IPS-20b (cell line): ENCODE data around the gene MAP2K5.
"Not testable (repeated sequence)": the region's sequence is repeated elsewhere in the genome, so short reads cannot be mapped to it uniquely, and the experiment has no call there.

ENCODE experiments used
- H3K27ac ChIP-seq: one replicate; pipeline ENCODE4 v1.5.1; 2013; ENCODE audit warnings: low read length
- H3K27me3 ChIP-seq: 2 replicates; pipeline ENCODE4 v1.6.1; 2013; ENCODE audit warnings: mild to moderate bottlenecking, low read length, inconsistent platforms; ENCODE audit not compliant: insufficient read depth
- H3K36me3 ChIP-seq: 2 replicates; pipeline ENCODE4 v1.6.1; 2013; ENCODE audit warnings: low read depth, mild to moderate bottlenecking, inconsistent platforms, low read length, moderate library complexity; ENCODE audit not compliant: insufficient read depth
- H3K4me1 ChIP-seq: 2 replicates; pipeline ENCODE4 v1.6.1; 2013; ENCODE audit warnings: mild to moderate bottlenecking, control low read depth, inconsistent platforms, low read length, moderate library complexity; ENCODE audit not compliant: insufficient read depth
- H3K4me3 ChIP-seq: 2 replicates; pipeline ENCODE4 v1.5.1; 2013; ENCODE audit warnings: mild to moderate bottlenecking, low read length, inconsistent platforms
- H3K9ac ChIP-seq: 2 replicates; pipeline ENCODE4 v1.6.1; 2013; ENCODE audit warnings: low read depth, mild to moderate bottlenecking, inconsistent platforms, low read length, moderate library complexity
- H3K9me3 ChIP-seq: 2 replicates; pipeline ENCODE4 v1.6.1; 2013; ENCODE audit warnings: mild to moderate bottlenecking, low read depth, low read length, inconsistent platforms; ENCODE audit not compliant: insufficient read depth

MAP2K5 gene

DNA sequence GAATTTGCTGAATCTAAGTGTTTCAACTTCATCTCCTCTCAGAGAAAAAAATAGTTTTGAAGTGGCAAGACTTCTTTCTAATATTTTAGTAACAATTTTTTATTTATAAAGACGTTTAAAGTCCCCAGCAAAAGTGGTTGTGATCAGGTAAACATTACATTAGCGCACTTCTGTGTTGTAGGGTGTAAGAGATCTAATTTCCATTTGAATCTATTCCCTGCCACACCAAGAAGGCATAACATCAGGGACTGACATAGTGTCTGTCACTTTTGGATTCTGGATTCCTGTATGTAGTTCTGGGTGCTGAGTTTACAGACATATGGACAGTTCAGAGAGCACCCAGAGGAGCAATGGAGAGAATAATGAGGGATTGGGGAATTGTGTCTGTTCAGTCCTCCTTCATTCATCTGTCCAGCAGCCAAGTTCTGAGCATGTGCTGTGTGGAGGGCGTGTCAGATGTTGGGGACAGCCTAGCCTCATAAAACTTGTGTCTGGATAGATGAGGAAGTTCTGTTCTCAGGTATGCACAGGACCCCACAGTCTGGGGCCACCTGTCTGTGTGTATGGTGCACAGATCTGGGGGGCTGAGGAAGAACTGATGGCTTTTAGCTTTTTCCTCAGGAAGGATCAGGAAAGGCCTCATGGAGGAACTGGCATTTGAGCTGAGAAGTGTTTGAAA, 65.6 kb downstream of the MAP2K5 start:
- Histone ChIP-seq H3K27me3 (no peaks in the 10 kb centered on the region), H3K4me3 (no peak overlapping the region), H3K36me3 (no peaks in the 10 kb centered on the region), H3K27ac (no peak overlapping the region), H3K9me3 (no peaks in the 10 kb centered on the region), H3K4me1 (0 out of 2 replicates have a peak, but pooled peaks cover 2% of the 10 kb centered on the region), H3K9ac (no peak overlapping the region)

DNA sequence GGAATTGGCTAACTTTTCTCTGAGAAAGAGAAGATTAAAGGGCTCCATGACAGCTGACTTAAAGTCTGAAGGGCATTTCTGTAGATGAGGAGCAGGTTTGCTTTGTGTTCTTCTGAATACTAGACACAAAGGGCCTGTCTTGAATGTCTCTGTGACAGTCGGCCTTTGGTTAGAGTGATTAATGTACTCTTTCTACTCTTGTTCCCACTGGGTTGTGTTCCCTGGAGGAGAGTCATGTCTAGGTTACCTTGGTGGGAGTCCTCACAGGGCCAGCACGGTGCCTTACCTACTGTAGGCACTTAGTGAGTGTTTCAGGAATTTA, 66.1 kb downstream of the MAP2K5 start:
- H3K36me3 ChIP-seq = no peaks in the 10 kb centered on the region
- H3K4me1 ChIP-seq = 0 out of 2 replicates have a peak, but pooled peaks cover 2% of the 10 kb centered on the region
- no peak overlapping the region for H3K9ac ChIP-seq

DNA sequence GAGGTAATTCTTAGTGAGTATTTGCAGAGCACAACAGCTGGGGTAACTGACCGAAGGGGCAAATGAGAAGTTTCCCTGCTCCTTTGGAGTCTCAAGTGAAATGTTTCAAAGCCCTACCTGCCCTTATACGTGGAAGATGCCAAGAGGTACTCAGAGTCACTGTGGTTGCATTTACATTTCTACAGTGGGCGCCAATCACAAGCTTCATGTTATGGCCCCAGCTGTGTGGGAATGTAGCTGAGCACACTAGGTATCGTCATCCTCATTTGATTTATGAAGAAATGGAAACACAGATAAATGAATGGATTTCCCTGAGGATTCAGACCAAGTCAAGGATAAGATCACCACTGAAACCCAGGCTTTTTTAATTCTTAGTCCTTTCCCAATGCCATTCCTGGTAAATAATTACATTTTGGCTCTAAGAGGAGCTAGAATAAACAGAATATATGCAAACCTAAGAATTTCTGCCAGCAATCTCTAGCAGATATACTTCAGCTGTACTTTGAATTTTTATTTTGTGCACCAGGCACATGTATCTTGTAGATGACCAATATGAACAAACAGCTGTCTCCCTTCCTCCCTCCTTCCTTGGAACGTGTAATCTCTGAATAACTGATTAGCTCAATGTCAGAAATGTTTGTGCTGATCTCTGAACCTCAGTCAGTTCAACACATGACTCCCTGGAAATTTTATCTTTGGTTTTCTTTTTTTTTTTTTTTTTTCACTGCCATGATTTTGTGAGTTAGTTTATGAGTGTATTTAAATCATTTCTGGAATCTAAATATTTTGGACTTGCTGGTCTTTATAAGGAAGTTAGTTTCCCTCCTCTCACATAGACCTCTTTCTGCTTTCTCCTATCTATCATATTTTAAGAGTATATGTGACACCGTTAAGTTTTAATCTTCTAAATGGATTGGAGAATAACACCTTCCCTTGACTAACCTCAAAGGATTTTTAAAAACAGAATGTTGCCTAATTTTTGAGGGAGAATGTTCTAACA, 69.2 kb downstream of the MAP2K5 start:
- Histone ChIP-seq H3K4me1 (0 out of 2 replicates have a peak, but pooled peaks cover 2% of the 10 kb centered on the region), H3K9me3 (no peaks in the 10 kb centered on the region), H3K9ac (no peak overlapping the region), H3K4me3 (no peak overlapping the region), H3K27me3 (no peaks in the 10 kb centered on the region), H3K36me3 (no peaks in the 10 kb centered on the region), H3K27ac (no peak overlapping the region)

More for the DNA sequence above, 66.1 kb downstream of the MAP2K5 start:
- no peaks in the 10 kb centered on the region for H3K9me3 ChIP-seq
- no peaks in the 10 kb centered on the region for H3K27me3 ChIP-seq
- H3K27ac ChIP-seq = no peak overlapping the region
- no peak overlapping the region for H3K4me3 ChIP-seq

DNA sequence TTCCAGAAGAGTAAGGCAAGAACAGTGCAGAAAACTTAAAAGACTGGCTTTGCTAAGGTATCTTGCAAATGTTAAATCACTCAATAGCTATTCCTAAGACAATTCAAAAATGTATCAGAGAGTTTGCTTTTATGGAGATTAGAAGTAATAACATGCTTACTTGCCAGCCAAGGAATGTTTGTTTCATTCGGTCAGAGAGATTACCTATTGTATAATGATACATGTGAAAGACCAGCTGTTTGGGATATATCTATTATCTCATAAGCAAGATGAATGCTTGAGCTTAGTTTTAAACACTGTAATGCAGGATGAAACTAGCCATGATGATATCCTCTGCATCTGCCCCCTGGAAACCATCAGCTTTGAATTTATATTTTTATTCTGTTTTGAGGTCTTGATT, 70.7 kb downstream of the MAP2K5 start:
- H3K9ac ChIP-seq = no peak overlapping the region
- no peak overlapping the region for H3K4me3 ChIP-seq
- H3K27ac ChIP-seq = no peak overlapping the region
- no peaks in the 10 kb centered on the region for H3K9me3 ChIP-seq
- no peaks in the 10 kb centered on the region for H3K36me3 ChIP-seq
- H3K27me3 ChIP-seq = no peaks in the 10 kb centered on the region
- 0 out of 2 replicates have a peak, but pooled peaks cover 2% of the 10 kb centered on the region for H3K4me1 ChIP-seq

DNA sequence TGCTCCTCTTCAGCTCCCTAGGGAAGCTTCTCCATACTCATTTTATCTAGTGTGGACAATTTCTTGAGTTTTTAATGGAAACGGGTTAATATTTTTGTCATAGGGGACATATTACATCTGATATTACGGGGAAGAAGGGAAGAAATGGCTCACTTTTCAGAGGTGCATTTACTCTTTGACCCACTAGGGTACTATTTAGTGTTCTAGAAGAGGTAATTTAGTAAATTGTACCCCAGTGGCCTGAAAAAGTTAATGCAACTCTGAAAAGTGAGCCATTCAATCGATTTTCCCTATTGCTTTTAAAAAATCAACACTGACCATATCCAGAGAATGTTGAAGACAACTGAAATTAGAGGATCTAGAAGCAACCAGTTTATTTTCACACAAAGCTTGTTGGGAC, 71.2 kb downstream of the MAP2K5 start:
- Histone ChIP-seq H3K36me3 (no peaks in the 10 kb centered on the region), H3K4me1 (0 out of 2 replicates have a peak, but pooled peaks cover 2% of the 10 kb centered on the region), H3K9me3 (no peaks in the 10 kb centered on the region), H3K9ac (no peak overlapping the region), H3K27ac (no peak overlapping the region), H3K27me3 (no peaks in the 10 kb centered on the region), H3K4me3 (no peak overlapping the region)

DNA sequence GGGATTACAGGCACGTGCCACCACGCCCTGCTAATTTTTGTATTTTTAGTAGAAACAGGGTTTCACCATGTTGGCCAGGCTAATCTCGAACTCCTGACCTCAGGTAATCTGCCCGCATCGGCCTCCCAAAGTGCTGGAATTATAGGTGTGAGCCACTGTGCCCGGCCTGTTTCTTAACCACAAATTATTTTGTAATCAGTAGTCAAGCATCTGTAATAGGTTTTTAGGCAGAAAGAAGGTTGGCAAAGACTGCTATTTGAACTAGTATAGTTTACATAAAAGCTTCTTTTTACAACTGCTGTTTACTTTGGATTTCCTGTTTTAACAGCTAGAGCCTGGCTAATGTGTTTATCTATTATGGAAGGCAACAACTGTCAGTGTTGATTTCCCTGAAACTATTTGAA, 72.6 kb downstream of the MAP2K5 start:
- not testable (repeated sequence) for H3K27me3 ChIP-seq, H3K9ac ChIP-seq, H3K36me3 ChIP-seq, H3K4me1 ChIP-seq, H3K27ac ChIP-seq, H3K9me3 ChIP-seq, H3K4me3 ChIP-seq

DNA sequence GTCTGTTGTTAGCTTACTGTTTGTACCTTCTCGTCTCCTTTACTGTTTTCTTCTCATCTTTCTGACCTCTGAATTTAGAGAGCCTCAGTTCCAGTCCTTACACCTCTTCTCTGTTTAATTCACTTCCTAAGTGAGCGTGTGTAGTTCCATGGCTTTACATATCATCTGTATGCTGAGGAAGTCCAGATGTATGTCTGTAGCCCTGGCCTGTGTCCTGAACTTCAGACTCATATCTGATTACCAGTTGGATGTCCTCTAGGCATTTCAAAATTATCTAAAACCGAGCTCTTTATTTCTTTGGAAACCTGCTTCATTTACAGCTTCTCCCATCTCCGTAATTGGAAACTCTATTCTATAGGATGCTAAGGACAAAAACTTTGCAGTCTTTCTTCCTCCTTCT, 75.8 kb downstream of the MAP2K5 start:
- Histone ChIP-seq H3K9ac (no peak overlapping the region), H3K9me3 (no peaks in the 10 kb centered on the region), H3K4me1 (no peaks in the 10 kb centered on the region), H3K36me3 (no peaks in the 10 kb centered on the region), H3K27me3 (no peaks in the 10 kb centered on the region), H3K4me3 (no peak overlapping the region), H3K27ac (no peak overlapping the region)

DNA sequence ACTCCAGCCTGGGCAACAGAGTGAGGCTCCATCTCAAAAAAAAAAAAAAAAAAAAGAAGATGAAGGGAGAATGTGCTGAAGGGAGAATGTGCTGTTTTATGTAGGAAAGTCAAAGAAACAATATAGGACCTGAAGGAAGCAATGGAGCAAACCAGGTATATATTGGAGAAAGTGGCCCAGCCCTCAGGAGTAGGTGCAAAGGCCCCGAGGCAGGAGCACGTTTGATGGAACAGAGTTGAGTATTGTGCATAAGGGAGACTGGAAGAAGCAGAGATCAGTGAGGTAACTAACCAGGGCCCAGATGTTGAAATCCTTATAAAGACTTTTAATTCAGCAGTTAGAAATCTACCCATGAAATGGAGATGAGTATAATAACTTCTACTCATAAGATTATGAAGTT, 79.6 kb downstream of the MAP2K5 start:
- Histone ChIP-seq H3K27ac (no peak overlapping the region), H3K4me3 (no peak overlapping the region), H3K36me3 (no peaks in the 10 kb centered on the region), H3K9ac (no peak overlapping the region), H3K27me3 (no peaks in the 10 kb centered on the region), H3K9me3 (no peaks in the 10 kb centered on the region), H3K4me1 (no peaks in the 10 kb centered on the region)

DNA sequence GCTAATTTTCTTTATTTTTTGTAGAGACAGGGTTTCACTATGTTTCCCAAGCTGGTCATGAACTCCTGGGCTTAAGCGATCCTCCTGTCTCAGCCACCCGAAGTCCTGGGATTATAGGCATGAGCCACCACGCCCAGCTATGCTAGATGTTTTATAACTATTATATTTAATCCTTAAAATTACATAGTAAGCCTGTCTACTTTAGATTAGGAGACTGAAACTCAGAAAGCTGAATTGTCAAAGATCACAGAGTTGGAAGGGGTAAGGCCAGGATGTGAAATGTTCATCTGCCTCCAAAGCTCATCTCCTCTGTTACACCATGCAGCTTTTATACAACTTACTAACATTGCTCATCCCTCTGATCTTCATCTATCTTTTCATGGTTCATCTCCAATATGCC, 89.8 kb downstream of the MAP2K5 start:
- no peaks in the 10 kb centered on the region for H3K27me3 ChIP-seq
- H3K4me3 ChIP-seq = no peak overlapping the region
- no peak overlapping the region for H3K27ac ChIP-seq
- H3K36me3 ChIP-seq = no peaks in the 10 kb centered on the region
- H3K9me3 ChIP-seq = peaks cover 7% of the 10 kb centered on the region
- H3K9ac ChIP-seq = no peak overlapping the region
- peaks cover 8% of the 10 kb centered on the region for H3K4me1 ChIP-seq

DNA sequence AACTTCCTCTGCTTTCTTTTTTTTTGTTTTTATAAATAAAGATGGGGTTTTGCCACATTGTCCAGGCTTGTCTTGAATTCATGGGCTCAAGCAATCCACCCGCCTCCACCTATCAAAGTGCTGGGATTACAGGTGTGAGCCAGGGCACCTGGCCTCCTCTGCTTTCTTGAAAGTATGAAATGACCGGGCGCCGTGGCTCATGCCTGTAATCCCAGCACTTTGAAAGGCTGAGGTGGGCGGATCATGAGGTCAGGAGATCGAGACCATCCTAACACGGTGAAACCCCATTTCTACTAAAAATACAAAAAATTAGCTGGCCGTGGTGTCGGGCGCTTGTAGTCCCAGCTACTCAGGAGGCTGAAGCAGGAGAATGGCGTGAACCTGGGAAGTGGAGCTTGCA, 93.4 kb downstream of the MAP2K5 start:
- H3K36me3 ChIP-seq, H3K9me3 ChIP-seq, H3K9ac ChIP-seq, H3K27me3 ChIP-seq, H3K27ac ChIP-seq, H3K4me3 ChIP-seq, H3K4me1 ChIP-seq: not testable (repeated sequence)

DNA sequence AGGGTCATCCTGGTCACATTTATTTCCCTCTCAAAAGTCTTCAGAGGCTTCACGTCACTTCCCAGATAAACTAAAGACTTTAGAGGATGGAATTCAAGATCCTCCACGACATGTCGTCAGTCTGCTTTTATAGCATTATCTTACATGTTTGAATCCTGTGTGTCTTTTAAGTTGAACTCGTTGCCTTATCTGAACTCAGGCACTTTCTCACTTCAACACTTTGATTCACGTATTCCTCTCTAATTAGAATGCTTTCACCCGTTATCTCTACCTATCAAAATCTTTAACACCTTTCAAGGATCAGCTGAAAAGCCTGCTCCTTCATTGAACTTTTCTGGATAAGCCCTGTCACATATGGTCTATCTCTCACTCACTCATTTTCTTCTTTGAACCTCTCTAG, 97.1 kb downstream of the MAP2K5 start:
- H3K4me3 ChIP-seq = no peak overlapping the region
- no peaks in the 10 kb centered on the region for H3K36me3 ChIP-seq
- H3K27me3 ChIP-seq = no peaks in the 10 kb centered on the region
- H3K9ac ChIP-seq = no peak overlapping the region
- H3K9me3 ChIP-seq = peaks cover 3% of the 10 kb centered on the region
- no peak overlapping the region for H3K27ac ChIP-seq
- H3K4me1 ChIP-seq = peaks cover 2% of the 10 kb centered on the region; the same call in 1 of the 2 replicates

DNA sequence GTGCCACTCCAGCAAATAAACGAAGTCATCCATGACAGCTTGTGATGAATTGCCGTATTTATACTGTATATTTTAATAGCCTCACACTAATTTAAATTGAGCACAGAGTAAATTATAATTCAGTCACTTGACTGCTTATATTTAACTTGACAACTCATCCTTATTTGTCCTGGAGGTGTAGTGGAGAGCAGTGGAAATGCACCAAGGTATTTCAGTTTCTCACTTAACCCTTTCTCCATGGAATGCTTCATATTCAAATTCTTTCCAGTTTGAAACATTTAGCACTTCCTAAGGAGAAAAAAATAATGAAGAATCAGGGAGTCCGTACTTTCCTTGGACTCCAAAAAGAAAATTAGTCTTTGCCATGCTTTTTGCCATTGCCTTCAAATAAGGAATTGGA, 99.0 kb downstream of the MAP2K5 start:
- Histone ChIP-seq H3K27ac (no peak overlapping the region), H3K4me1 (peaks cover 2% of the 10 kb centered on the region; the same call in 1 of the 2 replicates), H3K36me3 (no peaks in the 10 kb centered on the region), H3K27me3 (no peaks in the 10 kb centered on the region), H3K4me3 (no peak overlapping the region), H3K9me3 (no peaks in the 10 kb centered on the region), H3K9ac (no peak overlapping the region)
